HG03571 (cell line): ENCODE measurements around the gene TCN2.
"Not testable (repeated sequence)": the region's sequence is repeated elsewhere in the genome, so short reads cannot be mapped to it uniquely, and the experiment has no call there.

ENCODE experiments used
- ATAC-seq: cut with Tn5 transposase; IDR thresholded peaks from one replicate; pipeline ENCODE4 v1.9.1; 2021; ENCODE audit not compliant: unreplicated experiment

The TCN2 gene

DNA sequence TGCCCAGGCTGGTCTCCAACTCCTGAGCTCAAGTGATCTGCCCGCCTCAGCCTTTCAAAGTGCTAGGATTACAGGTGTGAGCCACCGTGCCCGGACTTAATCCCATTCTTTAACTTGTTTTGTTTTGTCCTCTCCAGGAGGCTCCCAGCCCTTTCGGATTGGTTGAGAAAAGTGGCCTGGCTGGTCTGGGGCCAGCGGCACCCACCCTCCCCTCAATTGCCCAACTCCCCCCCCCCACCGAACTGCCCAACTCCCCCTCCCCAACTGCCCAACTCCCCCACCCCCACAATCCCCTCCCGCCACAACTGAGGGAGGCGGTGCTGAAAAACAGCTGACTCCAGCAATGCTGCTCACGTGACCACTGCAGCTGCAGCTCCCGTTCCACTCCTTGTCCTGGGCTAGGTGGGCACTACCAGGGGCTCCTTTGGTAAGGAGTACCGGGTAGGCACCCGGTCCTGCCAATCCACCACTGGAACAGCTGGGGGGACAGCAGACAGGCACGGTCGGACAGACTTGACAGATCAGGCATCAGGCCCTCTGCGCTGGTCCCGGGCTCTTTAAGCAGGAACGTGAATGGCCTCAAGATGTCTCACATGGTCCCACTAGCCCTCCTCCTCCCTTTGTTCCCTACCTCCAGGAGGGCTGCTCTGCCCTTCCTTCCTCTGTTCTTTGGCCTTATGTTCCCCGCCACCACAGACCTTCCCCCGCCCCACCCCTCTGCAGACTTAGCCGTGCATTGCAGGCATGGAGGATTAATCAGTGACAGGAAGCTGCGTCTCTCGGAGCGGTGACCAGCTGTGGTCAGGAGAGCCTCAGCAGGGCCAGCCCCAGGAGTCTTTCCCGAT lies at the start of gene TCN2:
Gene TCN2 (plus strand): TSS at position 720 of the 845 bp plus-strand sequence. CDS start 158 bp downstream, outside the sequence.
- ATAC-seq: peak; percentile 45

GRCh38 chr22:30557243-30557642 lies 49.7 kb upstream of the TCN2 start:
- ATAC-seq: no peak

- no peak for ATAC-seq
These were observed 47.1 kb upstream of the TCN2 start for GRCh38 chr22:30559889-30560288.

- not testable (repeated sequence) for ATAC-seq
These were observed 46.3 kb upstream of the TCN2 start for GRCh38 chr22:30560643-30561202.

DNA sequence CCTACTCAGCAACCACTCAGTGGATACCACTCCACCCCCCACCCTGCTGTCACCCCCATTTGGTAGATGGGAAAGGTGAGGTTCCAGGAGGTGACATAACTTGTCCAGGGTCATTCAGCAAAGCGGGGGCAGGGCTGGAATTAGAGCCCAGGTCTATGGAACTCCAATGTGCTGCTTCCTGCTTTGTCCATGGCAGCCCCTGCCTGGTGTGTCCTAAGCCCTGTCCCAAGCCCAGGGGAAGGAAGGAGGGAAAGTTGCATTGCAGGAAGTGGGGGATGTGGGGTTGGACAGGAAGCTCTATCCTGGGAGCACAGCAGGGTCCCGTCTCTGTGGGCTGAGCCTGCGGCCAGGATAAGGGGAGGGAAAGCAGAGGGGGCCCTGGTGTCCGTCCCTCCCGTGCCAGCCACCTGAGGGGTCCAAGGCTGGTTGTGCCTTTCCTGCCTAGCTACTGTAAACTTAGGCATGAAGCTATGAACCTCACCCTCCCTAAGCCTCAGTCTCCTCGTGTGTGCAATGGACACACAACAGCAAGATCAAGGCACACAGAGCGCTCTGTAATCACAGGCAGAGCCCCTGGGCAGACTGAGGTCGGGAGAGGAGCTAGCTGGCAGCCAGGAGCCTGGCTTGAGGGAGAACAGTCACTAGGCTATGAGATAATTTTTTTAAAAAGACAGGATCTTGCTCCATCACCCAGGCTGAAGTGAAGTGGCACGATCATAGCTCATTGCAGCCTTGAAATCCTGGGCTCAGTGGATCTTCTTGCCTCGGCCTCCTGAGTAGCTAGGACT lies 45.4 kb upstream of the TCN2 start:
- ATAC-seq: no peak

DNA sequence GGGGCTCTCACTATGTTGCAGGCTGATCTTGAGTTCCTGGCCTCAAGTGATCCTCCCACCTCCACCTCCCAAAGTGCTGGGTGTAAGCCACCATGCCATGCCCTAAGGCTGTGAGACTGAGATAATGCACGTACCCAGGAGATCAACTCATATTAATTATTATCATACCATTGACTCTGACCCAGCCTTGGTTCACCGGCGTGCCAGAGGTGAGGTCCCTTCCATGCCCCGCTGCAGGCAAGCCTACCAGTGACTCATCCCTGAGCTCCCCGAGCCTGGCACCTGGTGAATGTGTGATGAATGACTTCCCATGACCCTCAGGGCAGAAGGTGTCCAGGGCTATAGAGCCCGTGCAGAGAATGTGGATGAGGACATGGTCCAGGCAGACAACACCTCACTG lies 44.6 kb upstream of the TCN2 start:
- ATAC-seq: no peak

DNA sequence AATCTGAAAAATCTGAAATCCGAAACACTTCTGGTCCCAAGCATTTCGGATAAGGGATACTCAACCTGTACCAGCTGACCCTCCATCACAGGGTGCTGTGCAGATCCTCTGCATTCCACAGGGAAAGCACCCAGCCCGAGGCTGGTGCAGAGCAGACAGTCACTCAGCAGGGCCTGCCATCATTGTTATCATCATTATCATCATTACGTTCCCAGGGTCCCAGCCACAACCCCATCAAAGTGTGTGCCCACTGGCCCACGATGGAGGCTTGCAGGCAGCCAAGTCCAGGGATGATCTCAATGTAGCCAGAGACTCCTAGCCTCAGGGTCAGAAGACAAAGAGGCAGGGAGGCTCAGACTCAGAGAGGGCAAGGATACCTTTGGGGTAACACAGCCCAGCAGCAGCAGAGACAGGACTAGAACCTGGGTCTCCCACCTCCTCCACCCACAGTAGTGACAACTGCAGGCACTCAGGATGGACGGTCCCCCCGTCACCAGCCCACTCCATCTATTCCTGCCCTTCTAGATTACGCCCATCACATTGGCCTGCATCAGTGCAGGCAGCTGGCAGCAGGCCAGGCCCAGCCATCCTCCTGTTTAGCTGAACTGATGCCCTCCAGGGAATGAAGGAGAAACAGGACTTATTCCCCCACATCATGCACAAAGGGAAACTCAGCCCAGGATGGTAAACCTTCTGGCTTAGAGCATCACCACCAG lies 42.8 kb upstream of the TCN2 start:
- no peak for ATAC-seq

DNA sequence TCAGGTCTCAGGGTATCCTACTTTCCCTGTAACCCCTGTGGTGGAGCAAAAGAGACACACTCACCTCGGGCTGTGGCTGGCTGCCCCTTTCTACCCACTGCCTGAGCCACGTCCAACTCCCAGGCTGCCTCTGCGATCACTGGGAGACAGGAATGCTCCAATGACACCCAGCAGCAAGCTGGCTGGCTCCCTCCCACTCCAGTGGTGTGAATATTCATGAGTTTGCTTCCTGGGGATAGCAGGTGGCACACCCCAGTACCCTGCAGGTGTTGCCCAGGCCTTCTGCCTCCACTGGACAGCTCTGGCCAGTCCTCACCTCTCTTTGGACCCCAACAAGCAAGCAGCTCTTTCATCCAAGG lies 42.2 kb upstream of the TCN2 start:
- no peak for ATAC-seq

- ATAC-seq: no peak
These were observed 41.6 kb upstream of the TCN2 start for GRCh38 chr22:30565341-30565740.

DNA sequence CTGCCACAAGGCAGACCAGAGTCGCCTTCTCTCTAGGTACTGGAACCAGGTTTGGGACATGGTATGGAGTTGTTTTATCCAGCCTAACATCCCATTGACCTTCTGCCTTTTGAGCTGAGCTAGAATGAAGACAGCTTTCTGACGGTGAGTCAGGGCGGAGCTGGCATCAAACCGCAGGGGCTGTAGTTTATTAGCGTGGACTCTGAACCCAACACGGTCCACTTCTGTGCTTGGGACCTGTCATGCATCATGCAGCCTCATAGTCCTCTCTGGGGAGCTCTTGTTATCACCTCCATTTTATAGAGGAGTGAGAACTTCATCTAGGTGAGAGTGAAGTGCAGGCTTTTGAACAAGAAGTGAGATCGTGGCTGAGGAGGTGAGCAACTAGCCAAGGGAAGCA lies 40.8 kb upstream of the TCN2 start:
- no peak for ATAC-seq

DNA sequence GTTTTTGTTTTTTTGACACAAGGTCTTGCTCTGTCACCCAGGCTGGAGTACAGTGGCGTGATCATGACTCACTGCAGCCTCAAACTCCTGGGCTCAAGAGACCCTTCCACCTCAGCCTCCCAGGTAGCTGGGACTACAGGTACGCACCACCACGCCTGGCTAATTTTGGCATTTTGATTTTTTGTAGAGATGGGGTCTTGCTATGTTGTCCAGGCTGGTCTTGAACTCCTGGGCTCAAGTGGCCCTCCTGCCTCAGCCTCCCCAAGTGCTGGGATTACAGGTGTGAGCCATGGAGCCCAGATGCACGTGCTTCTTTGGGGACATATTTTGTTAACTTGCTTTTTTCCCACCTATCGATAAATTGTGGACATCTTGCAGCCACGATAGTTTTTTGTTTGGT lies 39.7 kb upstream of the TCN2 start:
- ATAC-seq: not testable (repeated sequence)

DNA sequence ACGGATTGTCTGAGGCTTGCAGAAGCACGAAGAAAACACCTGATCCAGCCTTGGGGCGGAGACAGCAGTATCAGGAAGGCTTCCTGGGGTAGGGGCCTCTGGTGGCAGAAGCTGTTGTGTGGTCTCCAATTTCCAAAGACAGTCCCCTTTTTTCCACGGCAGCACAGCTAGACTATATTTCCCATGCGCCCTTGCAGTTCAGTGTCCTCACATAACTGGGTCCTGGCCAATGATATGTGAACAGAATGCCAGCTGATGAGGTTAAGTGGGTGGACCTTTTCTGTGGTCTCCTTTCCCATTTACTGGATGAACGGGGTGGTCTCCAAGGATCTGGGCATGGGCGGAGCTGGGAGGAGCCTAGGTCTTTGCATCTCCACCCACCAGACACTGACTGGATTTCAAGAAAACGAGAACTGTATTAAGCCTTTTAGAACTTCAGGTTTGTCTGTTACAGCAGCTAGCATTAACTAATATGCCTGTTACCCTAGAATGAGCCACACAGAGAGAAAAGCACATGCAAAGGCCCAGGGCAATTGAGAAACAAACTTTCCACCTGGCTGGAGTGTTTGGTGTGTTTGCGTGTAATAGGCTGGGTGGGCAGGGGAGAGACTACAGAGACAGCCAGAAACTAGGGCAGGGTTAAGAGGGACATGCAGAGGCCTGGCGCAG lies 38.7 kb upstream of the TCN2 start:
- ATAC-seq: no peak

DNA sequence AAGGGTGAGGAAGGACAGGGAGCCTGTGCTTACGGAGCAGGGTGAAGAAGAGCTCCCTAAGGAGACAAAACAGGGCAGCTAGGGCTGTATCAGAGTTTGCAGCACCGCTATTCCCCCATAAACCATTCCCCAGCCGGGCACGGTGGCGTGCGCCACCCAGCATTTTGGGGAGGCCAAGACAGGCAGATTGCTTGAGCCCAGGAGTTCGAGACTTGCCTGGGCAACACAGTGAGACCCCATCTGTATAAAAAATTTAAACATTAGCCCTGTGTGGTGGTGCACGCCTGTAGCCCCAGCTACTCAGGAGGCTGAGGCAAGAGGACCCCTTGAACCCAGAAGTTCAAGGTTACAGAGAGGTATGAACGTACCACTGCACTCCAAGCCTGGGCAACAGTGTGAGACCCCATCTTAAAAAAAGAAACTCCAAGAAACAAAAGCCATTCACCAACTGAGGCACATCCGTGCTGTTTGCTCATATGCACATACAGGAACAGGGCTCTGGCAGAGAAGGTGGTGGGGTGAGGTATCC lies 37.2 kb upstream of the TCN2 start:
- ATAC-seq: no peak

- ATAC-seq: no peak
These were observed 34.8 kb upstream of the TCN2 start for GRCh38 chr22:30572210-30572609.

- ATAC-seq: no peak
These were observed 34.0 kb upstream of the TCN2 start for GRCh38 chr22:30572840-30573593.

DNA sequence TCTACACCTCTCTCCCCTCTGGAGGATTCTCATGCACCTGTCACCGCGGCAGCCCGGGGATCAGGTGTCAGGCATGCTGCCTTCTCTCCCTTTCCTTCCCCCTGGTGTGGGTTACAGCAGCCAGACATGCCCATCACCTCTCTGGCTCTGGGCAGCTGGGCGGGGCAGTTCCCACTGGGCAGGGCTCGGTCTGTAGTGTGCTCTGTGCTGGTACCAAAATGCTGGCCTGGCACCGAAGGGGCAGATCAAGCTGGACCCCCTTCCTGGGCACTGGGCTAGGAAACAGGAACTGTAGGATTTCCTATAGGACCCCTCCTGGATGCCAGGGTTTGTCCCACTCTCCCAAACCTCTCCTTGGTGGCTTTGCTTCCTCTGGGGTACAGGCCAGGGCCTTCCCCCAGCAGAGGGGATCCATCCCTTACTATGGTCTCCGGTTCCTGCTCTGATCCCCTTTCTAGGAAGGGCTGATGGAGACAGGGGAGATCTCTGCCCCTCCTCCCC lies 33.3 kb upstream of the TCN2 start:
- ATAC-seq: no peak

GRCh38 chr22:30574095-30574981 lies 32.6 kb upstream of the TCN2 start, which contains the start of gene GAL3ST1:
Gene GAL3ST1, minus strand, starts transcription at chr22:30574665. Its CDS starts 17,273 bp downstream, at chr22:30557392.
- no peak for ATAC-seq

GRCh38 chr22:30574997-30575671 lies 31.8 kb upstream of the TCN2 start:
- no peak for ATAC-seq
